ENCODE measurements around the gene URGCP. TPM values are rescaled to one million over a fixed set of nuclear protein-coding genes. Genes with fewer than 3 reads are reported as not detected.
"Not testable (repeated sequence)": the region's sequence is repeated elsewhere in the genome, so short reads cannot be mapped to it uniquely, and the experiment has no call there.

The URGCP gene
- total RNA-seq, 2 experiments from 2014 or later: 22.3 to 24.0 TPM

- Mint-ChIP-seq H3K4me3 (no peak overlapping the region), H3K4me1 (ENCODE audit: low read depth) (no peaks in the 10 kb centered on the region), H3K36me3 (no peaks in the 10 kb centered on the region), H3K27me3 (peaks cover 4% of the 10 kb centered on the region), H3K27ac (no peak overlapping the region), H3K9me3 (no peaks in the 10 kb centered on the region)
- no peak for DNase-seq
- intact Hi-C loops (cut with micrococcal nuclease): no loop called here
- ChIA-PET POLR2A (no interaction called here), CTCF (interaction anchor here (3.6 kb wide), 1 partner anchor 262 kb away, joined by 17 read pairs; the partner anchor contains the start of gene STK17A)
These were observed 61.7 kb downstream of the URGCP start for GRCh38 chr7:43844662-43845061.

- peaks cover 4% of the 10 kb centered on the region for H3K27me3 Mint-ChIP-seq
- no peaks in the 10 kb centered on the region for H3K4me1 Mint-ChIP-seq (ENCODE audit: low read depth)
- H3K36me3 Mint-ChIP-seq: no peaks in the 10 kb centered on the region
- POLR2A ChIA-PET: no interaction called here
- intact Hi-C loops (cut with micrococcal nuclease): no loop called here
- CTCF ChIA-PET: interaction anchor here (0.5 to 3.6 kb wide), 2 partner anchors 200 to 262 kb away, joined by 3 to 17 read pairs; partner anchors contain the start of gene STK17A
- H3K4me3 Mint-ChIP-seq: no peak overlapping the region
- DNase-seq: peak; percentile 22
- H3K9me3 Mint-ChIP-seq: no peaks in the 10 kb centered on the region
- no peak overlapping the region for H3K27ac Mint-ChIP-seq
These were observed 62.1 kb downstream of the URGCP start for GRCh38 chr7:43844257-43844656.

GRCh38 chr7:43843296-43843695 is 63.1 kb downstream of the URGCP start:
- Mint-ChIP-seq H3K36me3 (no peaks in the 10 kb centered on the region), H3K9me3 (no peaks in the 10 kb centered on the region), H3K27ac (no peak overlapping the region), H3K4me3 (no peak overlapping the region), H3K4me1 (ENCODE audit: low read depth) (peaks cover 4% of the 10 kb centered on the region), H3K27me3 (peaks cover 4% of the 10 kb centered on the region)
- no peak for DNase-seq
- intact Hi-C loops (cut with micrococcal nuclease): no loop called here
- ChIA-PET POLR2A (no interaction called here), CTCF (interaction anchor here (0.7 to 3.6 kb wide), 4 partner anchors 9 to 582 kb away, joined by 3 to 17 read pairs (median 4); partner anchors contain the start of gene STK17A)

DNA sequence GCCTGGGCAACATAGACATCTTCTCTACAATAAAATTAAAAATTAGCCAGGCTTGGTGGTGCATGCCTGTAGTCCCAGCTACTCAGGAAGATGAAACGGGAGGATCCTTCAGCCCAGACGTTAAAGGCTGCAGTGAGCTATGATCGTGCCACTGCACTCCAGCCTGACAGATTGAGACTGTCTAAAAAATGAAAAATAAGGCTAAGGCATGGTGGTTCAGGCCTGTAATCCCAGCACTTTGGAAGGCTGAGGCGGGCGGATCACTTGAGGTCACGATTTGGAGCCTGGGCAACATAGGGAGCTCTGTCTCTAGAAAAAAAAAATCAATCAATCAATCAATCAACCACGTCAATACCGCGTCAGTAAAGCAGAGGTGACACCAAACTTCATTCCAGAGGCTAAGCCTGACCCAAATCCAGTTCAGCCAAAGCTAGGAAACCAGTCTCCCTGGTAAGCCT is 68.2 kb downstream of the URGCP start:
- peaks cover 22% of the 10 kb centered on the region for H3K4me1 Mint-ChIP-seq (ENCODE audit: low read depth)
- CTCF ChIA-PET: interaction anchor here (0.6 to 10.1 kb wide), 37 partner anchors 10 to 1897 kb away, joined by 3 to 173 read pairs (median 4); partner anchors contain the start of genes BLVRA, COA1, MRPL32 and PSMA2
- no peak overlapping the region for H3K4me3 Mint-ChIP-seq
- H3K9me3 Mint-ChIP-seq: no peaks in the 10 kb centered on the region
- H3K27ac Mint-ChIP-seq: no peak overlapping the region
- peaks cover 2% of the 10 kb centered on the region for H3K36me3 Mint-ChIP-seq
- POLR2A ChIA-PET: interaction anchor here (1.3 kb wide), 1 partner anchor 256 kb away, joined by 4 read pairs; the partner anchor contains the start of gene STK17A
- intact Hi-C loops (cut with micrococcal nuclease): loop anchor here (1.0 to 5.0 kb wide), 2 partner anchors 109 to 906 kb away; partner anchors contain the start of genes COA1, MRPL32 and PSMA2
- H3K27me3 Mint-ChIP-seq: peaks cover 2% of the 10 kb centered on the region
- DNase-seq: no peak

DNA sequence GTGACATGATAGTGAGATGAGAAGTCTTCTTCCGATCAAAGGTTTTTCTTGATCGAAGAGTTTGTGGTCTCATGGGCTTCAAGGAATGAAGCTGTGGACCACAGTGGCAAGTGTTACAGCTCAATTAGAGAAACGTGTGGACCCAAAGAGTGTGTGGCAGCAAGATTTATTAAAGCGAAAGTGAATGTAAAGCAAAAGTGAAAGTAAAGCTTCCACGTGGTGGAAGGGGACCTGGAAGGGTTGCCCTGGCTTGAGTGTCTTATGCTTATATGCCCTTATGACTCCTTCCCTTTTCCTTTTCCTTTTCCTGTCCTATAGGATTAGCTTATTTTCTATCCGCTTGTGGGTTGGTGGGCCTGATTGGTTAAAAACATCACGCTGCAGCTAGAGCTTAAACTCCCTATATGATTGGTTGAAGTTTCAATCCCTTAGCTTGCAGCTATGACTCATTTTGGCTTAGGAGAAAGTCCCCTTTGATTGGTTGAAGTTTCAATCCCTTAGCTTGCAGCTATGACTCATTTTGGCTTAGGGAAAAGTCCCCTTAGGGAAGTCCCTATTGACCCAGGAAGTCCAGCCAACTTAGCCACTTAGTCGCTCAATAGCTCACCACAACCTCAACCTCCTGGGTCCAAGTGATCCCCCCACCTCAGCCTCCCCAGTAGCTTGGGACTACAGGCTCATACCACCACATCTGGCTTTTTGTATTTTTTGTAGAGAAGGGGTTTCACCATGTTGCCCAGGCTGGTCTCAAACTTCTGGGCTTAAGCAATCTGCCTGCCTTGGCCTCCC is 71.7 kb downstream of the URGCP start:
- intact Hi-C loops (cut with micrococcal nuclease): loop anchor here (1.0 to 5.0 kb wide), 4 partner anchors 76 to 902 kb away; partner anchors contain the start of genes BLVRA, MRPL32 and PSMA2
- H3K9me3 Mint-ChIP-seq: peaks cover 11% of the 10 kb centered on the region
- peak overlapping the region; percentile 77 for H3K4me3 Mint-ChIP-seq
- ChIA-PET CTCF (interaction anchor here (1.0 to 10.1 kb wide), 9 partner anchors 81 to 573 kb away, joined by 3 to 173 read pairs (median 3); partner anchors contain the start of genes COA1 and STK17A), POLR2A (interaction anchor here (0.6 to 1.2 kb wide), 4 partner anchors 84 to 252 kb away, joined by 3 read pairs; partner anchors contain the start of genes COA1 and STK17A)
- DNase-seq: peak; percentile 64
- peaks cover 2% of the 10 kb centered on the region for H3K36me3 Mint-ChIP-seq
- H3K4me1 Mint-ChIP-seq (ENCODE audit: low read depth): peaks cover 31% of the 10 kb centered on the region
- H3K27me3 Mint-ChIP-seq: no peaks in the 10 kb centered on the region
- peak overlapping the region; percentile 65 for H3K27ac Mint-ChIP-seq

DNA sequence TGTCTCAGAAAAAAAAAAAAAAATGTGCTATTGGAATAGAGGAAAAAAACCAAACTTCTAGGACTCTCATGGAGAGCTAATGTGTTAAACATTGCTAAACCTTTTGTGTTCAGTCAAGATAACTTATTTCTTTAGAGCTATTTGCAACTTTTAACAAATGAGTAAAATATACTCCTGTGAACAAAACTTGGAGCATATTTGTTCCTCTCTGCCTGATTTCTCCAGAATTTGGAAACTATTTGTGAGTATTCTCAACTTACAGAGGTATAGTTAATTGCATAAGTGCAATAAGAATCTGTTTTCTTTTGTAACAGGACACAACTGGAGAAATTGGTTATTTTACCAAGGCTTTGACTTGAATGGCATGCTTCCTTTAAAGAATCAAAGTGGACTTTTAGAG is 75.5 kb downstream of the URGCP start:
- H3K36me3 Mint-ChIP-seq; H3K4me3 Mint-ChIP-seq; intact Hi-C loops (cut with micrococcal nuclease); H3K27ac Mint-ChIP-seq; DNase-seq; POLR2A ChIA-PET: not testable (repeated sequence)
- CTCF ChIA-PET: interaction anchor here (0.8 to 10.1 kb wide), 2 partner anchors 248 to 250 kb away, joined by 3 to 173 read pairs; partner anchors contain the start of gene STK17A
- peaks cover 27% of the 10 kb centered on the region for H3K4me1 Mint-ChIP-seq (ENCODE audit: low read depth)
- peaks cover 11% of the 10 kb centered on the region for H3K9me3 Mint-ChIP-seq
- H3K27me3 Mint-ChIP-seq: peaks cover 18% of the 10 kb centered on the region

Other genes starting within 250 kb of the URGCP start
- gene COA1, start 177.1 kb downstream of the URGCP start, total RNA-seq: 10 to 100 TPM; 78.9 to 79.6 TPM
- 10 to 100 TPM; 46.1 to 47.4 TPM for gene BLVRA, start 147.9 kb downstream of the URGCP start, total RNA-seq
- gene MRPS24, start 37.1 kb downstream of the URGCP start, total RNA-seq: 100 to 1,000 TPM; 115 to 128 TPM
- 10 to 100 TPM; 11.3 to 11.8 TPM for gene UBE2D4, start 19.8 kb upstream of the URGCP start, total RNA-seq
- gene SPDYE1, start 91.3 kb upstream of the URGCP start, total RNA-seq: not detected
- gene DBNL, start 138.1 kb upstream of the URGCP start, total RNA-seq: 100 to 1,000 TPM; 128 to 129 TPM
- under 1 TPM; 0.26 to 0.27 TPM for gene PGAM2, start 159.0 kb upstream of the URGCP start, total RNA-seq
- 10 to 100 TPM; 32.5 to 32.7 TPM for gene POLM, start 175.9 kb upstream of the URGCP start, total RNA-seq
- gene AEBP1, start 197.7 kb upstream of the URGCP start, total RNA-seq: 1 to 10 TPM; 5.5 to 6.6 TPM
- gene POLD2, start 217.0 kb upstream of the URGCP start, total RNA-seq: 100 to 1,000 TPM; 189 to 212 TPM
- gene MYL7, start 234.7 kb upstream of the URGCP start, total RNA-seq: not detected